Panc1 (cell line): ENCODE measurements around the gene FKBP7. TPM values are rescaled to one million over a fixed set of nuclear protein-coding genes. Genes with fewer than 3 reads are reported as not detected.

Experiments
- ATAC-seq: fragments of 200-7000 bp; cut with Tn5 transposase; 2 replicates; pipeline ENCODE4 v1.9.1; 2020; ENCODE audit warnings: mild to moderate bottlenecking, moderate library complexity
- BruUV-seq: library from RNA; stranded (reverse); fragments of 400-500 nt; replicated peaks from 2 replicates; lab custom pipeline; 2021; lab: Mats Ljungman, UMichigan
- CTCF ChIA-PET: fragments of 300-600 bp; sonication (Branson Sonifier 250); formaldehyde crosslinking; loops from one replicate; lab custom pipeline; 2022; ENCODE audit warnings: antibody characterized with exemption; lab: Charles Lee
- POLR2A ChIA-PET: fragments of 300-600 bp; sonication (Branson Sonifier 250); formaldehyde crosslinking; loops from one replicate; lab custom pipeline; 2022; ENCODE audit warnings: antibody characterized with exemption; lab: Charles Lee
- DNase-seq: peaks from one replicate; pipeline ENCODE4 v3.0.0-alpha.2; 2010; ENCODE audit warnings: low read depth, low spot score
- H3K27ac ChIP-seq: 2 replicates; pipeline ENCODE4 v1.5.1; 2011; ENCODE audit warnings: mild to moderate bottlenecking, low read length, inconsistent platforms
- H3K27me3 ChIP-seq: fragments of 200-500 bp; sonication (Bioruptor generic); 2 replicates; pipeline ENCODE4 v1.6.0; 2014; ENCODE audit warnings: low read length, inconsistent platforms; ENCODE audit not compliant: control insufficient read depth, insufficient read depth
- H3K36me3 ChIP-seq: fragments of 200-500 bp; sonication (Bioruptor generic); 2 replicates; pipeline ENCODE4 v1.5.1; 2014; ENCODE audit warnings: inconsistent platforms, mild to moderate bottlenecking, low read length, moderate library complexity; ENCODE audit not compliant: control insufficient read depth, insufficient read depth
- H3K4me1 ChIP-seq: 2 replicates; pipeline ENCODE4 v1.5.1; 2011; ENCODE audit warnings: inconsistent platforms, mild to moderate bottlenecking, low read length, moderate library complexity; ENCODE audit not compliant: control insufficient read depth, insufficient read depth
- H3K4me3 ChIP-seq, 2 experiments: 2 replicates each; pipeline ENCODE4 v1.5.1; 2011 to 2012; ENCODE audit warnings: low read depth in 2 of 2, low read length in 2 of 2, mild to moderate bottlenecking in 2 of 2, inconsistent platforms in 1 of 2, moderate library complexity in 1 of 2
- H3K9me3 ChIP-seq: fragments of 200-500 bp; sonication (Bioruptor generic); 2 replicates; pipeline ENCODE4 v1.5.1; 2014; ENCODE audit warnings: low read depth, mild to moderate bottlenecking, inconsistent platforms, low read length, moderate library complexity; ENCODE audit not compliant: control insufficient read depth, insufficient read depth
- CTCF ChIP-seq: fragments of 450-650 bp; IDR thresholded peaks from 2 replicates; pipeline ENCODE4 v1.5.1; 2017; ENCODE audit warnings: mild to moderate bottlenecking
- POLR2AphosphoS5 ChIP-seq: IDR thresholded peaks from 2 replicates; pipeline ENCODE4 v1.6.1; 2012; ENCODE audit warnings: mild to moderate bottlenecking, low read depth, low read length, moderate library complexity
- REST ChIP-seq, 2 experiments: IDR thresholded peaks; 2 replicates each; pipeline ENCODE4 v1.6.1; 2011 to 2012; ENCODE audit warnings: low read depth in 2 of 2, control low read depth in 1 of 2, low read length in 1 of 2, mild to moderate bottlenecking in 1 of 2, moderate library complexity in 1 of 2; ENCODE audit not compliant: insufficient read depth in 1 of 2
- SIN3A ChIP-seq: IDR thresholded peaks from 2 replicates; pipeline ENCODE4 v1.6.1; 2012; ENCODE audit warnings: low read depth, mild to moderate bottlenecking, low read length, moderate library complexity, borderline replicate concordance; ENCODE audit not compliant: insufficient read depth
- TCF7L2 ChIP-seq: IDR thresholded peaks from 2 replicates; pipeline ENCODE4 v1.6.1; 2011; ENCODE audit warnings: mild to moderate bottlenecking, low read depth, low read length, inconsistent platforms
- in situ Hi-C: cut with HindIII; loops from 2 replicates; pipeline ENCODE4 v1.10.0; 2016; ENCODE audit warnings: low sequenced_read_pairs, low pct_unique_long_range_greater_than_20kb
- intact Hi-C: fragments of 100-400 bp; cut with micrococcal nuclease; formaldehyde crosslinking; loops from one replicate; pipeline ENCODE4 v1.10.0; 2022; ENCODE audit not compliant: unreplicated experiment
- total RNA-seq: library from RNA; stranded (reverse); gene quantifications from one replicate; pipeline ENCODE4 v1.2.1, GENCODE V29; 2021; ENCODE audit not compliant: unreplicated experiment

The FKBP7 gene
- total RNA-seq, 1 experiment from 2014 or later, result 1.8 TPM

- intact Hi-C loops (no loop called here), in situ Hi-C loops (no loop called here)
- no peaks in the 10 kb centered on the region for H3K27me3 ChIP-seq
- no TSS peak for BruUV-seq
- POLR2A ChIA-PET, result no interaction called here
- no peak for DNase-seq
- no peaks in the 10 kb centered on the region for H3K9me3 ChIP-seq
- no peak overlapping the region for H3K27ac ChIP-seq
- no peaks in the 10 kb centered on the region for H3K4me1 ChIP-seq
- ATAC-seq, result no peak
- CTCF ChIA-PET, result no interaction called here
- no peak for TF ChIP-seq REST (IDR thresholded peaks at IDR 0.05; ENCODE audit: insufficient read depth in 1 of 2, low read depth in 2 of 2, low read length in 1 of 2)
- no peak for TF ChIP-seq POLR2AphosphoS5
- TF ChIP-seq TCF7L2, result no peak
- no peak for TF ChIP-seq SIN3A
- no peak for TF ChIP-seq CTCF
- peaks cover 33% of the 10 kb centered on the region for H3K36me3 ChIP-seq
- no peak overlapping the region for H3K4me3 ChIP-seq
These were observed 19.7 kb upstream of the FKBP7 start for GRCh38 chr2:178498137-178498536.

GRCh38 chr2:178496049-178496448 lies 17.6 kb upstream of the FKBP7 start:
- TF ChIP-seq SIN3A (no peak), CTCF (no peak), TCF7L2 (no peak), REST (IDR thresholded peaks at IDR 0.05; ENCODE audit: insufficient read depth in 1 of 2, low read depth in 2 of 2, low read length in 1 of 2) (no peak), POLR2AphosphoS5 (no peak)
- in situ Hi-C loops, result no loop called here
- DNase-seq (no peak), ATAC-seq (no peak)
- Histone ChIP-seq H3K36me3 (peaks cover 19% of the 10 kb centered on the region), H3K27me3 (no peaks in the 10 kb centered on the region), H3K4me3 (no peak overlapping the region), H3K4me1 (no peaks in the 10 kb centered on the region), H3K27ac (no peak overlapping the region), H3K9me3 (no peaks in the 10 kb centered on the region)
- ChIA-PET CTCF (no interaction called here), POLR2A (no interaction called here)
- BruUV-seq, result no TSS peak
- intact Hi-C loops, result no loop called here
